ENCODE results near the gene ASB5. TPM values are rescaled to one million over a fixed set of nuclear protein-coding genes. Genes with fewer than 3 reads are reported as not detected.

Gene ASB5
- total RNA-seq, result not detected in 2 replicates

DNA sequence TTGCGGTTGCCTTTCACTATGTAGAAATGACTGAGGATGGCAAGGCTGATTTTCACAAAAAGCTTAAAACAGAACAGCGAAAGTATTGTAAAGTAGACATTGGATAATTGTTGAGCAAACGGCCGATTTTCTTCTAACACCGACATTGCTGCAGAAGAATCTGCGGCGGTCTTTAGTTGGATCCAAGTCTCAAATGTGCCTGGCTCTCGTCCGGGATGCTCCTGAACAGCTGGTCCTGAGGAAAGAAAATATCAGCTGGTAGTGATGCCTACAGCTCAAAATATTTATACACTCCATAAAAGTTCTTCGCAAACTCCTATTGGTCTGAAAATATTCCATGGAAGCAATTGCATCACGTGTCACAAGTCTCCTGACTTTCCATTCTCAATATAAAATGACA lies at the start of gene ASB5:
Gene ASB5 (minus strand): TSS at position 260 of the 400 bp plus-strand sequence. CDS start 114 bp downstream, at position 146.

GRCh38 chr4:176195184-176195978 lies 73.6 kb downstream of the ASB5 start, which contains the start of gene SPATA4:
Gene SPATA4 (minus strand): TSS chr4:176195585. CDS start chr4:176195562, 23 bp downstream.

Other genes with a start within 250 kb of the ASB5 start
- gene WDR17, start 203.4 kb downstream of the ASB5 start, total RNA-seq, result 0.09 and 0.21 TPM in 2 replicates
- not detected in 2 replicates for gene SPATA4, start 73.6 kb downstream of the ASB5 start, total RNA-seq
- 64.8 and 78.9 TPM in 2 replicates for gene SPCS3, start 50.7 kb upstream of the ASB5 start, total RNA-seq